Ovary (tissue), 3 donors: ENCODE measurements around the gene KCNMA1.

Source experiments
- EP300 ChIP-seq: sonication (generic); formaldehyde crosslinking; IDR thresholded peaks from one replicate; pipeline ENCODE4 v1.6.1; 2017; ENCODE audit warnings: antibody characterized with exemption
- POLR2A ChIP-seq: fragments of 450-650 bp; IDR thresholded peaks from one replicate; pipeline ENCODE4 v1.6.1; 2017; ENCODE audit warnings: antibody characterized with exemption, mild to moderate bottlenecking, moderate library complexity
- TF ChIP-seq, protein P1 (sequence below), 3 donors: fragments of 450-650 bp in 2 of 3; fragments of 200-600 bp in 1 of 3; IDR thresholded peaks; one replicate each; pipeline versions ENCODE4 v1.5.1 to v1.8.0; 2016 to 2022; ENCODE audit warnings: antibody characterized with exemption in 3 of 3, mild to moderate bottlenecking in 1 of 3
- donor health status: DM: no; HTN: no; CAD: no.

DNA sequence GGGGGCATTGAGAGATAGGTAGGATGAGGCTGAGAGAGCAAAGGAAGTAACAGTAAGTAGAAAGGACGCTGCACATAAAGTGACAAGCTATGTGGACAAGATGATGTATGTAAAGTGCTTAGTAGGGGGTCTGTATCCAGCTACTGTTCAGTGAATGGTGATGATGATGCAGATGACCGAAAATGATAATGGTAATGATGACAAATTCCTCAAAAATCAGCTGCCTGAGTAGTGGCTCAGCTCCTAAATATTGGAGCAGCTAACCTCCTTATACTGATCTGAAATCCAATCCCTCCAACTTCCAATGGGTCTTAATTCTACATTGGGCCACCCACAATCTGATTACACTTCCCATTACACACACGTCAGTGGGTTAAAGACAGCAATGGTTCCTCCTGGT is 27.1 kb upstream of the KCNMA1 start:
- TF ChIP-seq, protein P1, sequence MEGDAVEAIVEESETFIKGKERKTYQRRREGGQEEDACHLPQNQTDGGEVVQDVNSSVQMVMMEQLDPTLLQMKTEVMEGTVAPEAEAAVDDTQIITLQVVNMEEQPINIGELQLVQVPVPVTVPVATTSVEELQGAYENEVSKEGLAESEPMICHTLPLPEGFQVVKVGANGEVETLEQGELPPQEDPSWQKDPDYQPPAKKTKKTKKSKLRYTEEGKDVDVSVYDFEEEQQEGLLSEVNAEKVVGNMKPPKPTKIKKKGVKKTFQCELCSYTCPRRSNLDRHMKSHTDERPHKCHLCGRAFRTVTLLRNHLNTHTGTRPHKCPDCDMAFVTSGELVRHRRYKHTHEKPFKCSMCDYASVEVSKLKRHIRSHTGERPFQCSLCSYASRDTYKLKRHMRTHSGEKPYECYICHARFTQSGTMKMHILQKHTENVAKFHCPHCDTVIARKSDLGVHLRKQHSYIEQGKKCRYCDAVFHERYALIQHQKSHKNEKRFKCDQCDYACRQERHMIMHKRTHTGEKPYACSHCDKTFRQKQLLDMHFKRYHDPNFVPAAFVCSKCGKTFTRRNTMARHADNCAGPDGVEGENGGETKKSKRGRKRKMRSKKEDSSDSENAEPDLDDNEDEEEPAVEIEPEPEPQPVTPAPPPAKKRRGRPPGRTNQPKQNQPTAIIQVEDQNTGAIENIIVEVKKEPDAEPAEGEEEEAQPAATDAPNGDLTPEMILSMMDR (IDR thresholded peaks at IDR 0.05): no peak
- no peak for TF ChIP-seq POLR2A
- TF ChIP-seq EP300: no peak
